ENCODE results near the gene PGC.

Gene PGC

DNA sequence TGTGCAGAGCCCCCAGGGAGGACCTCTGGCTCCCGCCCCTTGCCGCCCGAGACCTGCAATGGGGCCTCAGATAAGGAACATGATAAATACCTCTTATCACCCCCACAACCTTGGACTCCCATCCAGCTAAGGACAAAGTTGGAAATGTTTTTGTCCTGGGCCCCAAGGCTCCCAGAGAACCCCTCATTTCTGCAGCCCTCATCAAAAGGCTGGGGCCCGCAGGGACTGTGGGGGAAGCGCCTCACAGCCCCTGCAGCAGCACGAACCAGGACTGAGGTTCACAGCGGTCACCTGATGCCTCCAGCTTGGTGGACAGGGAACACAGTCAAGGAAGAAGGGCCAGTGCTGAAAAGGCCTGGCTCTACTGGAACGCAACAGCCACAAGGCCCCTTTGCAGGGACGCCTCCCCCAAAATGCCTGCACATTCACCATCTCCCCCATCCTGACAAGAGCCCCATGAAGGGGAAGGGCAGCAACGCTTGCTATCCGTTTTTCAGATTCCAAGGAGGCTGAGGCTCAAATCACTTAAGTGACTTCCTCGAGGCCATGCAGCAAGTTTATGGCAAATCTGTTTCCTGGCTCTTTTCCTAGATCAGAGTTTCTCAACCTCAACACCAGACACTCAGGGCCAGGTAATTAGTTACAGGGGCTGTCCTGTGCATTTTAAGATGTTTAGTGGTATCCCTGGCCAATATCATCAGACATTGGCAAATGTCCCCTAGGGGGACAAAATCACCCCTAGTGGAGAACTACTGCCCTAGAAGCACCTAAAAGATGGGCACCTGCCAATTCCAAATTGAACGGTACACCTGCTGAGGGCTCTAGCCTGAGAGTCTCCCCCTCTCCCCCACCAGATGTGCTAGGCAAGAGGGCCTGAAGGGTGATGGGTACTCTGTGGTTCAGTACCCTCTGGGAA, 22.4 kb downstream of the PGC start:
- Histone ChIP-seq H3K9me3 (ENCODE audit: low read depth, low read length) (no peaks in the 10 kb centered on the region), H3K9ac (ENCODE audit: insufficient read length) (no peak overlapping the region), H3K27ac (no peak overlapping the region), H3K36me3 (ENCODE audit: insufficient read depth, low read length) (no peaks in the 10 kb centered on the region), H3K4me3 (no peak overlapping the region)
- TF ChIP-seq FOXP2 (optimal IDR thresholded peaks at IDR 0.05; ENCODE audit: control extremely low read depth, extremely low read length, insufficient read depth) (no peak), POLR2AphosphoS5 (IDR thresholded peaks at IDR 0.05; ENCODE audit: borderline replicate concordance, low read depth, low read length) (no peak), EZH2 (IDR thresholded peaks at IDR 0.05) (no peak)
- DNase-seq (ENCODE audit: low read depth, low spot score): no peak

DNA sequence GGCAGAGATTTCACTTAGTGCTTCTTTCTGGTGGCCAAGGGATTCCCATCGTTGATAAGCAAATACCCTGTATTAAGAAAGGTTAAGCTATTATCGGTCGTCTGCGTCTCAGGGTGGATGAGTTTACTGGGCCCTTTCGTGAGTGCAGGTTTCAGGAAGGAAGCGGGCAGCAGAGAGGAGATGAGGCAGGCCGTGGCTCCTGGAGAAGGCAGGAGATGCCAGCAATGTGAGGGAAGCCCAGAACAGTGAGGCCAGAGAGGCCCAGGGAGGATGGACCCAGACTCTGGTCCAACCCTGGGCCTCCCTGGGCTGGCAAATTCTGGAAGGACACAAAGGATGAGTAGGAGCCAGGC, 23.0 kb downstream of the PGC start:
- H3K27ac ChIP-seq: no peak overlapping the region
- no peaks in the 10 kb centered on the region for H3K36me3 ChIP-seq (ENCODE audit: insufficient read depth, low read length)
- peak overlapping the region; percentile 66 for H3K9ac ChIP-seq (ENCODE audit: insufficient read length)
- DNase-seq (ENCODE audit: low read depth, low spot score): no peak
- H3K4me3 ChIP-seq: peak overlapping the region; percentile 65
- TF ChIP-seq FOXP2 (optimal IDR thresholded peaks at IDR 0.05; ENCODE audit: control extremely low read depth, extremely low read length, insufficient read depth): no peak
- no peak for TF ChIP-seq POLR2AphosphoS5 (IDR thresholded peaks at IDR 0.05; ENCODE audit: borderline replicate concordance, low read depth, low read length)
- TF ChIP-seq EZH2 (IDR thresholded peaks at IDR 0.05): no peak
- no peaks in the 10 kb centered on the region for H3K9me3 ChIP-seq (ENCODE audit: low read depth, low read length)

DNA sequence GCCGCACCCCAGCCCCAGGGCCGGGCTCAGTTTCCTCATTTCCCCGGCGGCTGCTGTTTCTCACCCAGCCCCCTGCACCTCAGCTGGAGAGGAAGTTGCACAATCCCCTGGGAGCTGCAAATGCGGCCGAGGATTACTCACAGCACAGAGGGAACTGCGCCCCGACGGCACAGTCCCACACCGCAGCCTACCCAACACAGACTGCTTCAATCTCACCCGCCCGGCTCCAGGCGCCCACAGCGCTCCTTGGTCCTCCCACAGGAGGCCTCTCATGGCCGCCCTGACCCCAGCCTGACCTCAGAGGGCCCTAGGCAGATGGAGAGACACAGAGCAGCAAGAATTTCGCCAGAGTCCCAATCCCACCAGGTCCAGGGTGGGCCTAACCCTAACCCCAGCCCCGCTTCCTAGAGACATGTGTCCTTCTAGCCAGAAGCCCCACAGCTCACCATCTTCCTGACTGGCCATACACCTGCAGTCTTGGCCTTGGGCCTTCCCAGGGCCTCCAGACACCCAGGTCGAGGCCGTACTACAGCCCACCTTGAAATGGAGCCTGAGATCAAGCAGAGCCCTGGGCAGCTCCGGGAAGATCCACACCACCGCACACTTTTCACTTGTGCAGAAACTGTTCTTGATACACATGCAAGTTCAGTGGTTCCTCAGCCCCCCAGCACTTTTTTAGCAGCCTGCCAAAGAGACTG, 23.5 kb downstream of the PGC start:
- Histone ChIP-seq H3K9ac (ENCODE audit: insufficient read length) (peak overlapping the region; percentile 66), H3K4me3 (peak overlapping the region; percentile 65), H3K27ac (peak overlapping the region; percentile 73; the same call in 1 of the 2 replicates), H3K9me3 (ENCODE audit: low read depth, low read length) (no peaks in the 10 kb centered on the region), H3K36me3 (ENCODE audit: insufficient read depth, low read length) (no peaks in the 10 kb centered on the region)
- TF ChIP-seq EZH2 (IDR thresholded peaks at IDR 0.05) (no peak), POLR2AphosphoS5 (IDR thresholded peaks at IDR 0.05; ENCODE audit: borderline replicate concordance, low read depth, low read length) (peak; percentile 57), FOXP2 (optimal IDR thresholded peaks at IDR 0.05; ENCODE audit: control extremely low read depth, extremely low read length, insufficient read depth) (peak; percentile 71)
- DNase-seq (ENCODE audit: low read depth, low spot score): peak; percentile 80

DNA sequence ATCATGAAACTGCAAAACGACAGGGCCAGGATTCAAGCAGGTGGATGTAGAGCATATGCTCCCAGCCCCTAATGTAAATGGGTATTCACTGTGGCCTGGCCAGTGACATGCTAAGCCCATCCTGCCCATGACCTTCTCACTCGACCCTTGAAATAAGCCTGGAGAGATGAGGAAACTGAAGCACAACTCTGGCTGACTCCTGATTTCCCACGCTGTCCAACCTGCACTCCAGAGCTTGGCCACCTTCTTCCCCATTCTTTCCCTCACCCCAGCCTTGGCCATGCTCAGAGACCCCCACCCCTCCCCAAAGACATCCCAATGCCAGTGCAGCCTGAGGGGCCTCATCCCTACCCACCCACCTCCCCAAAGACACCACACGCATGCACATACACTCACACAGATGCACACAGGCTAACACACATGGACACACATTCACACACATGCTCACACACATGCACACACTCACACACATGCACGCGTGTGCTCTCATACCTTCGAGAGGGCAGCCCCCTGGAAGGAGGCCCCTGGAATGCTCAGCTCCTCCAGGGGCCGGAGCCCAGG, 24.1 kb downstream of the PGC start:
- Histone ChIP-seq H3K9me3 (ENCODE audit: low read depth, low read length) (no peaks in the 10 kb centered on the region), H3K9ac (ENCODE audit: insufficient read length) (no peak overlapping the region), H3K36me3 (ENCODE audit: insufficient read depth, low read length) (no peaks in the 10 kb centered on the region), H3K4me3 (peak overlapping the region; percentile 65), H3K27ac (no peak overlapping the region)
- no peak for DNase-seq (ENCODE audit: low read depth, low spot score)
- TF ChIP-seq EZH2 (IDR thresholded peaks at IDR 0.05): no peak
- no peak for TF ChIP-seq FOXP2 (optimal IDR thresholded peaks at IDR 0.05; ENCODE audit: control extremely low read depth, extremely low read length, insufficient read depth)
- TF ChIP-seq POLR2AphosphoS5 (IDR thresholded peaks at IDR 0.05; ENCODE audit: borderline replicate concordance, low read depth, low read length): no peak

DNA sequence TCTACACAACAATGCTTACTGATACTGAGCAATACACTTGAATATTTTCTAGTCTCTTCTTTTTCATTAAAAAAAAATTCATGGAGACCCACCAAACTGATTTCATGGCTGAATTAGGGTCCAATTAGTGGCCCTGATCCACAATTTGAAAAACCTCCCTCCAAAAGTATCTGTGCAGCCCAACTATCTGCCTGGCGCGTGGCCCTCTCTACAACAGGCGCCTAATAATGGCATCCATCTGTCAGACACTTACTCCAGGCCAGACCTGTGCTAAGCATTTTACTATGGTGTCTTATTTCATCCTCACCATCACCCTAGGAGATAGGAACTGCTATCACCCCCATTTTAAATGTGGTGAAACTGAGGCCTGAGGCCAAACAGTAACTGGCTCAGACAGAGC, 25.8 kb downstream of the PGC start:
- DNase-seq (ENCODE audit: low read depth, low spot score): no peak
- H3K9ac ChIP-seq (ENCODE audit: insufficient read length): no peak overlapping the region

DNA sequence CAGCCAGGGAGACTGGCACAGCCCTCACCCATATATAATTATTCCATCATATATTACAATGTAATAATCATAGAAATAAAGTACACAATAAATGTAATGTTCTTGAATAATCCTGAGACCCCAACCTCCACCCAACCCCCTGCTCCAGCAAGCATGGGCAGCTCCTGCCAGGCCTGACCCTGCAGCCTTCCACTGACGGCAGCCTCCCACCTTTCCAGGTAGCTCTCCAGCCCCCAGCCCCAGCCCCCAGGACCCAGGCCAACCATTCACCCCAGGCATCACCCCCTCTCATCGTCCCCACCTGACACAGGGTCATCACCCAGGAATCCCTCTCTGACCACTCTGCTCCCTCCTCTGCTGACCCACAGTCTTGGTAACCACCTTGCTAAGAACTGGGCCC, 26.4 kb downstream of the PGC start:
- H3K36me3 ChIP-seq (ENCODE audit: insufficient read depth, low read length): no peaks in the 10 kb centered on the region
- H3K9me3 ChIP-seq (ENCODE audit: low read depth, low read length): no peaks in the 10 kb centered on the region
- DNase-seq (ENCODE audit: low read depth, low spot score): no peak
- H3K9ac ChIP-seq (ENCODE audit: insufficient read length): no peak overlapping the region
- TF ChIP-seq POLR2AphosphoS5 (IDR thresholded peaks at IDR 0.05; ENCODE audit: borderline replicate concordance, low read depth, low read length) (no peak), EZH2 (IDR thresholded peaks at IDR 0.05) (no peak), FOXP2 (optimal IDR thresholded peaks at IDR 0.05; ENCODE audit: control extremely low read depth, extremely low read length, insufficient read depth) (no peak)
- H3K27ac ChIP-seq: no peak overlapping the region
- H3K4me3 ChIP-seq: no peak overlapping the region

More for the DNA sequence above, 25.8 kb downstream of the PGC start:
- H3K9me3 ChIP-seq (ENCODE audit: low read depth, low read length): no peaks in the 10 kb centered on the region
- H3K36me3 ChIP-seq (ENCODE audit: insufficient read depth, low read length): no peaks in the 10 kb centered on the region
- H3K4me3 ChIP-seq: no peak overlapping the region
- 0 out of 2 replicates have a peak overlapping the region, but pooled peaks have one; percentile 36 for H3K27ac ChIP-seq
- TF ChIP-seq EZH2 (IDR thresholded peaks at IDR 0.05) (no peak), POLR2AphosphoS5 (IDR thresholded peaks at IDR 0.05; ENCODE audit: borderline replicate concordance, low read depth, low read length) (no peak), FOXP2 (optimal IDR thresholded peaks at IDR 0.05; ENCODE audit: control extremely low read depth, extremely low read length, insufficient read depth) (no peak)

DNA sequence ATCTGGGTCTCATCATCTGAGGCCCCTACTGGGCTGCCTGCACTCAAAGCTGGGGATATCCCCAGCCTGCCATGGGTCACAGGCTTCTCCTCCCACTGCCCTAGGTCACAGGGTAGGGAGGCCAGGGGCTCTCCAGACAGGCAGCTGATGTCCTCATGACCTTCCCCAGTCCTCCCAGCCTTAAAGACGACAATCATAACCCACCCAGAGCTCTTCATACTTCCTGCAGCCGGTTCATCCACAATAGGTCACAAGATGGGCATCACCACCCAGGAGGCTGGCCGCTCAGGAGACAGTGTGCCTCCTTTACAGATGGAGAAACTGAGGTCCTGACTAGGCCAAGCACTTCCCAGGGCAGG, 27.0 kb downstream of the PGC start:
- Histone ChIP-seq H3K27ac (no peak overlapping the region), H3K36me3 (ENCODE audit: insufficient read depth, low read length) (no peaks in the 10 kb centered on the region), H3K4me3 (no peak overlapping the region), H3K9me3 (ENCODE audit: low read depth, low read length) (no peaks in the 10 kb centered on the region), H3K9ac (ENCODE audit: insufficient read length) (no peak overlapping the region)
- DNase-seq (ENCODE audit: low read depth, low spot score): no peak
- TF ChIP-seq EZH2 (IDR thresholded peaks at IDR 0.05) (no peak), FOXP2 (optimal IDR thresholded peaks at IDR 0.05; ENCODE audit: control extremely low read depth, extremely low read length, insufficient read depth) (no peak), POLR2AphosphoS5 (IDR thresholded peaks at IDR 0.05; ENCODE audit: borderline replicate concordance, low read depth, low read length) (no peak)
